Vagina (tissue), 2 donors: ENCODE results near the gene CFAP161. TPM values are rescaled to one million over a fixed set of nuclear protein-coding genes. Genes with fewer than 3 reads are reported as not detected.
"Not testable (repeated sequence)": the region's sequence is repeated elsewhere in the genome, so short reads cannot be mapped to it uniquely, and the experiment has no call there.

ENCODE experiments used
- DNase-seq, 2 donors: peaks; one replicate each; pipeline ENCODE4 v3.0.0-alpha.2; 2017; ENCODE audit errors: extremely low spot score in 2 of 2
- H3K27ac ChIP-seq: fragments of 200-600 bp; sonication (generic); one replicate; pipeline ENCODE4 v1.5.1; 2019
- H3K27me3 ChIP-seq: fragments of 200-600 bp; sonication (generic); one replicate; pipeline ENCODE4 v1.5.1; 2019
- H3K36me3 ChIP-seq, 2 donors: fragments of 200-600 bp; sonication (generic); one replicate each; pipeline ENCODE4 v1.5.1; 2017 to 2019
- H3K4me1 ChIP-seq: fragments of 200-600 bp; sonication (generic); one replicate; pipeline ENCODE4 v1.5.1; 2019
- H3K4me3 ChIP-seq, 2 donors: fragments of 200-600 bp; sonication (generic); 1 replicate in 1 of 2; 2 replicates in 1 of 2; pipeline ENCODE4 v1.5.1; 2016 to 2019
- H3K9me3 ChIP-seq: fragments of 200-600 bp; sonication (generic); one replicate; pipeline ENCODE4 v1.5.1; 2019
- CTCF ChIP-seq, 3 experiments: fragments of 450-650 bp in 2 of 3; fragments of 200-600 bp in 1 of 3; sonication (generic) in 1 of 3; IDR thresholded peaks; one replicate each; pipeline ENCODE4 v1.5.1; 2017 to 2019; ENCODE audit warnings: antibody characterized with exemption in 3 of 3, mild to moderate bottlenecking in 2 of 3, moderate library complexity in 2 of 3
- POLR2A ChIP-seq, 2 donors: fragments of 450-650 bp; IDR thresholded peaks; one replicate each; pipeline ENCODE4 v1.6.1; 2017; ENCODE audit warnings: antibody characterized with exemption in 2 of 2, mild to moderate bottlenecking in 2 of 2, moderate library complexity in 2 of 2
- POLR2AphosphoS5 ChIP-seq, 2 donors: sonication (generic); formaldehyde crosslinking; IDR thresholded peaks; one replicate each; pipeline ENCODE4 v1.9.0; 2017; ENCODE audit warnings: antibody characterized with exemption in 2 of 2, mild to moderate bottlenecking in 2 of 2, low read depth in 1 of 2; ENCODE audit not compliant: insufficient read depth in 1 of 2
- intact Hi-C: fragments of 100-400 bp; cut with DNase I; formaldehyde crosslinking; loops from one replicate; pipeline ENCODE4 v1.15.1; 2023
- total RNA-seq: library from RNA; depleted of rRNA; stranded (reverse); fragments of >200 nt; gene quantifications from one replicate; pipeline ENCODE4 v1.2.3, GENCODE V29; 2016

The CFAP161 gene
- total RNA-seq, 1 donor from 2014 or later: 8.6 TPM

GRCh38 chr15:81118361-81118760 lies 15.7 kb upstream of the CFAP161 start:
- no peak overlapping the region for H3K4me3 ChIP-seq
- peaks cover 7% of the 10 kb centered on the region for H3K4me1 ChIP-seq
- intact Hi-C loops: no loop called here

GRCh38 chr15:81120069-81120468 lies 14.0 kb upstream of the CFAP161 start:
- TF ChIP-seq POLR2A (IDR thresholded peaks at IDR 0.05) (no peak), CTCF (IDR thresholded peaks at IDR 0.05) (no peak), POLR2AphosphoS5 (IDR thresholded peaks at IDR 0.05; ENCODE audit: insufficient read depth in 1 of 2, low read depth in 1 of 2) (no peak)
- Histone ChIP-seq H3K36me3 (no peaks in the 10 kb centered on the region), H3K27me3 (no peaks in the 10 kb centered on the region)

More at GRCh38 chr15:81118361-81118760, 15.7 kb upstream of the CFAP161 start:
- no peaks in the 10 kb centered on the region for H3K36me3 ChIP-seq
- no peaks in the 10 kb centered on the region for H3K9me3 ChIP-seq
- TF ChIP-seq POLR2AphosphoS5 (IDR thresholded peaks at IDR 0.05; ENCODE audit: insufficient read depth in 1 of 2, low read depth in 1 of 2) (no peak), CTCF (IDR thresholded peaks at IDR 0.05) (no peak), POLR2A (IDR thresholded peaks at IDR 0.05) (no peak)
- no peaks in the 10 kb centered on the region for H3K27me3 ChIP-seq
- no peak for DNase-seq
- no peak overlapping the region for H3K27ac ChIP-seq

GRCh38 chr15:81126892-81127291 lies 7.2 kb upstream of the CFAP161 start:
- no peaks in the 10 kb centered on the region for H3K27me3 ChIP-seq
- no peak overlapping the region for H3K4me3 ChIP-seq
- TF ChIP-seq POLR2A (IDR thresholded peaks at IDR 0.05) (no peak), CTCF (IDR thresholded peaks at IDR 0.05) (no peak), POLR2AphosphoS5 (IDR thresholded peaks at IDR 0.05; ENCODE audit: insufficient read depth in 1 of 2, low read depth in 1 of 2) (no peak)
- no peaks in the 10 kb centered on the region for H3K9me3 ChIP-seq
- intact Hi-C loops: no loop called here
- no peaks in the 10 kb centered on the region for H3K36me3 ChIP-seq
- no peak overlapping the region for H3K27ac ChIP-seq
- DNase-seq: no peak
- no peaks in the 10 kb centered on the region for H3K4me1 ChIP-seq

More at GRCh38 chr15:81120069-81120468, 14.0 kb upstream of the CFAP161 start:
- intact Hi-C loops: no loop called here
- Histone ChIP-seq H3K9me3 (no peaks in the 10 kb centered on the region), H3K4me1 (no peaks in the 10 kb centered on the region), H3K27ac (no peak overlapping the region), H3K4me3 (no peak overlapping the region)
- no peak for DNase-seq

- H3K4me3 ChIP-seq, H3K36me3 ChIP-seq, H3K9me3 ChIP-seq, H3K27ac ChIP-seq, DNase-seq, H3K4me1 ChIP-seq, H3K27me3 ChIP-seq, intact Hi-C loops: not testable (repeated sequence)
Measured at GRCh38 chr15:81141478-81141877, 7.4 kb downstream of the CFAP161 start.

GRCh38 chr15:81146006-81146405 lies 11.9 kb downstream of the CFAP161 start:
- Histone ChIP-seq H3K27me3 (no peaks in the 10 kb centered on the region), H3K36me3 (no peaks in the 10 kb centered on the region), H3K27ac (no peak overlapping the region), H3K4me1 (no peaks in the 10 kb centered on the region), H3K9me3 (no peaks in the 10 kb centered on the region), H3K4me3 (no peak overlapping the region)
- no peak for TF ChIP-seq CTCF (IDR thresholded peaks at IDR 0.05)
- no peak for TF ChIP-seq POLR2AphosphoS5 (IDR thresholded peaks at IDR 0.05; ENCODE audit: insufficient read depth in 1 of 2, low read depth in 1 of 2)
- no peak for TF ChIP-seq POLR2A (IDR thresholded peaks at IDR 0.05)
- intact Hi-C loops: no loop called here
- no peak for DNase-seq

GRCh38 chr15:81146466-81146865 lies 12.4 kb downstream of the CFAP161 start:
- no peaks in the 10 kb centered on the region for H3K36me3 ChIP-seq
- no peaks in the 10 kb centered on the region for H3K9me3 ChIP-seq
- TF ChIP-seq POLR2AphosphoS5 (IDR thresholded peaks at IDR 0.05; ENCODE audit: insufficient read depth in 1 of 2, low read depth in 1 of 2): no peak
- no peak for TF ChIP-seq CTCF (IDR thresholded peaks at IDR 0.05)
- no peak for TF ChIP-seq POLR2A (IDR thresholded peaks at IDR 0.05)
- intact Hi-C loops: no loop called here
- H3K27me3 ChIP-seq: no peaks in the 10 kb centered on the region
- no peak overlapping the region for H3K4me3 ChIP-seq
- DNase-seq: no peak
- H3K27ac ChIP-seq: no peak overlapping the region
- H3K4me1 ChIP-seq: no peaks in the 10 kb centered on the region
